Tibial nerve (tissue), 4 donors: ENCODE results near the gene TRIM25. TPM values are rescaled to one million over a fixed set of nuclear protein-coding genes. Genes with fewer than 3 reads are reported as not detected.

ENCODE experiments used
- DNase-seq, 2 donors: peaks; one replicate each; pipeline ENCODE4 v3.0.0-alpha.2; 2019; ENCODE audit warnings: low spot score in 2 of 2
- H3K27ac ChIP-seq, 4 donors: fragments of 200-600 bp; sonication (generic) in 3 of 4; one replicate each; pipeline ENCODE4 v1.5.1; 2017 to 2019; ENCODE audit warnings: mild to moderate bottlenecking in 1 of 4
- H3K27me3 ChIP-seq, 2 donors: fragments of 200-600 bp; sonication (generic) in 1 of 2; one replicate each; pipeline versions ENCODE4 v1.5.1 to v1.6.0; 2017 to 2019
- H3K36me3 ChIP-seq, 3 donors: fragments of 200-600 bp; sonication (generic); one replicate each; pipeline ENCODE4 v1.5.1; 2018 to 2019
- H3K4me1 ChIP-seq, 4 donors: fragments of 200-600 bp; sonication (generic) in 3 of 4; one replicate each; pipeline ENCODE4 v1.5.1; 2017 to 2019
- H3K4me3 ChIP-seq, 4 donors: fragments of 200-600 bp; sonication (generic) in 3 of 4; one replicate each; pipeline ENCODE4 v1.5.1; 2017 to 2019; ENCODE audit warnings: mild to moderate bottlenecking in 1 of 4, moderate library complexity in 1 of 4
- H3K9me3 ChIP-seq, 4 donors: fragments of 200-600 bp; sonication (generic) in 3 of 4; one replicate each; pipeline ENCODE4 v1.5.1; 2017 to 2019
- CTCF ChIP-seq, 5 experiments: fragments of 200-600 bp in 3 of 5; fragments of 450-650 bp in 2 of 5; sonication (generic) in 3 of 5; IDR thresholded peaks; one replicate each; pipeline ENCODE4 v1.5.1; 2016 to 2019; ENCODE audit warnings: antibody characterized with exemption in 5 of 5, mild to moderate bottlenecking in 3 of 5, moderate library complexity in 2 of 5
- EP300 ChIP-seq, 2 donors: sonication (generic); formaldehyde crosslinking; IDR thresholded peaks; one replicate each; pipeline ENCODE4 v1.6.1; 2017; ENCODE audit warnings: antibody characterized with exemption in 2 of 2, mild to moderate bottlenecking in 1 of 2
- POLR2A ChIP-seq, 2 donors: fragments of 450-650 bp; IDR thresholded peaks; one replicate each; pipeline ENCODE4 v1.6.1; 2017; ENCODE audit warnings: antibody characterized with exemption in 2 of 2, mild to moderate bottlenecking in 2 of 2, moderate library complexity in 2 of 2
- WGBS, 2 donors: methylation state at CpG; one replicate each; pipeline ENCODE4 v1.1.5; 2018; 5-methylcytosine and 5-hydroxymethylcytosine counted together
- total RNA-seq, 4 donors: library from RNA; depleted of rRNA; stranded (reverse); fragments of >200 nt; gene quantifications; one replicate each; pipeline ENCODE4 v1.1.0, GENCODE V29; 2016

The TRIM25 gene
- total RNA-seq, 4 donors from 2014 or later, result 19.9 to 49.2 (median 31.5) TPM

GRCh38 chr17:56890906-56891674, 22.8 kb downstream of the TRIM25 start:
- no peak overlapping the region for H3K27ac ChIP-seq
- 93% methylated on average over 7 of the region's 7 CpGs for WGBS, 2 donors
- no peak for DNase-seq
- peaks cover 0 to 9% (median 0%) of the 10 kb centered on the region in 4 donors for H3K9me3 ChIP-seq
- H3K4me3 ChIP-seq, result no peak overlapping the region
- peaks cover 0 to 100% (median 19%) of the 10 kb centered on the region in 3 donors for H3K36me3 ChIP-seq
- no peaks in the 10 kb centered on the region for H3K4me1 ChIP-seq
- H3K27me3 ChIP-seq, result no peaks in the 10 kb centered on the region
- TF ChIP-seq EP300 (IDR thresholded peaks at IDR 0.05) (no peak), POLR2A (IDR thresholded peaks at IDR 0.05) (no peak), CTCF (IDR thresholded peaks at IDR 0.05) (no peak)

DNA sequence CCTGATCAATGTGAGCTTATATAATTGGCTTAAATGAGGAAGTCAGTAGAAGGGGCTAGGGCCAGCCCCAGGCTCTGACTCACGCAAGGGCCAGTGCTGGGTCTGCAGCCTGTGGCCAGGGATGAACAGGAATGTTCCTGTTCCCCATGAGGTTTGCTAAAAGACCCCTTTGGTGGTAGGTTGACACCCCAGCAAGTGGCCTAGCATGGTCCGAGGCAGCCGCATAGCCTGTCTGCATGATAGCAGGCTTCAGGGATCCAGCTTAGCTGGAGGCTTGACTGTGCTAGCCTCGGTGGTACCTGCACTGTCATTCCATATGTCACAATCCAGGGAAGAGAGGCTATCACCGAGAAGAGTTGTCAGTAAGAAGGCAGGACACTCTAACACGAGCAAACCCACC, 23.5 kb downstream of the TRIM25 start:
- 90 to 96% methylated on average over 6 of the region's 6 CpGs for WGBS, 2 donors
- no peak for TF ChIP-seq CTCF (IDR thresholded peaks at IDR 0.05)
- no peak for TF ChIP-seq POLR2A (IDR thresholded peaks at IDR 0.05)
- no peak for TF ChIP-seq EP300 (IDR thresholded peaks at IDR 0.05)
- H3K27ac ChIP-seq, result no peak overlapping the region
- no peak for DNase-seq
- no peaks in the 10 kb centered on the region for H3K27me3 ChIP-seq
- H3K36me3 ChIP-seq, result peaks cover 0 to 93% (median 19%) of the 10 kb centered on the region in 3 donors
- peaks cover 0 to 9% (median 0%) of the 10 kb centered on the region in 4 donors for H3K9me3 ChIP-seq
- no peaks in the 10 kb centered on the region for H3K4me1 ChIP-seq
- H3K4me3 ChIP-seq, result no peak overlapping the region

- H3K36me3 ChIP-seq, result peaks cover 0 to 67% (median 12%) of the 10 kb centered on the region in 3 donors
- no peaks in the 10 kb centered on the region for H3K4me1 ChIP-seq
Observed at GRCh38 chr17:56887552-56888467, 26.0 kb downstream of the TRIM25 start.

DNA sequence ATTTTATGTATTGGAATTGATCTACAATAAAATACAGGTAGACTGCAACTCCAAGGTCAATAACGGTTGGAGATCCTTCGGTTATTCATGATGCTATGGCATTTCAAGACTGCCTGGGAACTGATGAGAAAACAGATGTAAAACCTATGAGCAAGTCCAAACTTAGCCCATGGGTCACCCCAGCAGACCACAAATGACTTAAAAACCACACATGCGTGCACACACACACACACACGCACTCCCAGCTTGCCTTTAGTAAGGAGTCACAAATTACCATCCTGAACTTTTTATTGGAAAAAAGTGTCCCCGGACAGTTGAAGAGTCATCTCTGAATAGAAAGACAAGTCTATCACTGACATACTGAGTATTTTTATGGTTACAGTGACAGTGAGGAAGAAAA, 26.7 kb downstream of the TRIM25 start:
- H3K9me3 ChIP-seq, result peaks cover 0 to 9% (median 0%) of the 10 kb centered on the region in 4 donors
- TF ChIP-seq EP300 (IDR thresholded peaks at IDR 0.05), result no peak
- no peaks in the 10 kb centered on the region for H3K27me3 ChIP-seq
- H3K36me3 ChIP-seq, result peaks cover 0 to 60% (median 8%) of the 10 kb centered on the region in 3 donors
- 97 to 100% methylated on average over 5 of the region's 5 CpGs for WGBS, 2 donors
- DNase-seq, result no peak
- no peak overlapping the region for H3K4me3 ChIP-seq
- no peak overlapping the region for H3K27ac ChIP-seq
- H3K4me1 ChIP-seq, result no peaks in the 10 kb centered on the region

More at GRCh38 chr17:56887552-56888467, 26.0 kb downstream of the TRIM25 start:
- H3K4me3 ChIP-seq, result no peak overlapping the region
- H3K9me3 ChIP-seq, result peaks cover 0 to 9% (median 0%) of the 10 kb centered on the region in 4 donors
- H3K27ac ChIP-seq, result no peak overlapping the region
- TF ChIP-seq CTCF (IDR thresholded peaks at IDR 0.05), result no peak
- no peak for TF ChIP-seq EP300 (IDR thresholded peaks at IDR 0.05)
- TF ChIP-seq POLR2A (IDR thresholded peaks at IDR 0.05), result no peak
- no peaks in the 10 kb centered on the region for H3K27me3 ChIP-seq
- no peak for DNase-seq
- 93 to 97% methylated on average over 9 of the region's 9 CpGs for WGBS, 2 donors

GRCh38 chr17:56886288-56886731, 27.5 kb downstream of the TRIM25 start:
- H3K4me3 ChIP-seq, result no peak overlapping the region
- no peaks in the 10 kb centered on the region for H3K4me1 ChIP-seq
- no peak overlapping the region for H3K27ac ChIP-seq
- H3K9me3 ChIP-seq, result peaks cover 0 to 9% (median 0%) of the 10 kb centered on the region in 4 donors
- no peaks in the 10 kb centered on the region for H3K27me3 ChIP-seq
- no peak for DNase-seq
- 86 to 88% methylated on average over 2 of the region's 2 CpGs for WGBS, 2 donors
- peaks cover 0 to 52% (median 8%) of the 10 kb centered on the region in 3 donors for H3K36me3 ChIP-seq
- TF ChIP-seq EP300 (IDR thresholded peaks at IDR 0.05) (no peak), POLR2A (IDR thresholded peaks at IDR 0.05) (no peak)
